B cell (primary cell): ENCODE results near the gene NPIPB8. TPM values are rescaled to one million over a fixed set of nuclear protein-coding genes. Genes with fewer than 3 reads are reported as not detected.
"Not testable (repeated sequence)": the region's sequence is repeated elsewhere in the genome, so short reads cannot be mapped to it uniquely, and the experiment has no call there.

Experiments
- ATAC-seq: fragments of 200-7000 bp; cut with Tn5 transposase; one replicate; pipeline ENCODE4 v1.10.0; 2021; ENCODE audit warnings: low read depth, mild to moderate bottlenecking, moderate number of reproducible peaks, moderate library complexity
- CTCF ChIA-PET: fragments of 350-600 bp; sonication (Branson Sonifier 250); formaldehyde crosslinking; loops from one replicate; lab custom pipeline; 2021; ENCODE audit warnings: antibody characterized with exemption, inconsistent platforms; lab: Charles Lee
- POLR2A ChIA-PET: fragments of 350-600 bp; sonication (Branson Sonifier 250); formaldehyde crosslinking; loops from one replicate; lab custom pipeline; 2021; ENCODE audit warnings: antibody characterized with exemption; lab: Charles Lee
- DNase-seq: peaks from one replicate; pipeline ENCODE4 v3.0.0; 2013
- H2AFZ ChIP-seq: 2 replicates; pipeline ENCODE4 v1.6.1; 2012; ENCODE audit warnings: mild to moderate bottlenecking, low read depth, low read length; ENCODE audit not compliant: insufficient read depth, poor library complexity, severe bottlenecking
- H3K27ac ChIP-seq, 2 donors: 1 replicate in 1 of 2; 2 replicates in 1 of 2; pipeline ENCODE4 v1.5.1; 2012 to 2013; ENCODE audit warnings: low read length in 2 of 2, mild to moderate bottlenecking in 2 of 2, moderate library complexity in 1 of 2
- H3K27me3 ChIP-seq, 4 experiments: fragments of 200-600 bp in 1 of 4; sonication (generic) in 1 of 4; replicated peaks in 1 of 4; 1 replicate in 2 of 4; 2 replicates in 2 of 4; pipeline versions ENCODE4 v1.6.1 to v1.7.0; 2013 to 2016; ENCODE audit warnings: low read length in 3 of 4, mild to moderate bottlenecking in 2 of 4, mixed read lengths in 1 of 4, moderate library complexity in 1 of 4; ENCODE audit not compliant: insufficient read depth in 4 of 4, control insufficient read depth in 3 of 4; ENCODE audit errors: control extremely low read depth in 1 of 4
- H3K36me3 ChIP-seq, 2 experiments: replicated peaks in 1 of 2; 1 replicate in 1 of 2; 2 replicates in 1 of 2; pipeline versions ENCODE4 v1.6.1 to v1.7.1; 2013; ENCODE audit warnings: low read length in 1 of 2; ENCODE audit not compliant: insufficient read depth in 2 of 2, control insufficient read depth in 1 of 2; ENCODE audit errors: control extremely low read depth in 1 of 2, extremely low read depth in 1 of 2
- H3K4me1 ChIP-seq, 2 donors: fragments of 200-600 bp in 1 of 2; sonication (generic) in 1 of 2; 1 replicate in 1 of 2; 2 replicates in 1 of 2; pipeline versions ENCODE4 v1.5.1 to v1.6.1; 2013 to 2017; ENCODE audit warnings: low read length in 2 of 2; ENCODE audit not compliant: control insufficient read depth in 2 of 2, insufficient read depth in 2 of 2
- H3K4me2 ChIP-seq: replicated peaks from 2 replicates; pipeline ENCODE3; 2012; ENCODE audit warnings: mild to moderate bottlenecking, low read depth, low read length; ENCODE audit not compliant: poor library complexity, severe bottlenecking
- H3K4me3 ChIP-seq, 5 experiments: fragments of 200-600 bp in 1 of 5; sonication (generic) in 1 of 5; 1 replicate in 3 of 5; 2 replicates in 2 of 5; pipeline versions ENCODE4 v1.5.1 to v1.7.0; 2011 to 2016; ENCODE audit warnings: low read length in 4 of 5, mild to moderate bottlenecking in 4 of 5, low read depth in 2 of 5, control low read depth in 1 of 5, moderate library complexity in 1 of 5; ENCODE audit not compliant: insufficient read depth in 1 of 5; ENCODE audit errors: control extremely low read depth in 1 of 5, extremely low read depth in 1 of 5
- H3K79me2 ChIP-seq: fragments of 200-600 bp; sonication (generic); one replicate; pipeline ENCODE4 v1.6.0; 2016; ENCODE audit warnings: low read length; ENCODE audit not compliant: control insufficient read depth, insufficient read depth
- H3K9ac ChIP-seq: fragments of 200-600 bp; sonication (generic); 2 replicates; pipeline ENCODE4 v1.6.1; 2017; ENCODE audit warnings: mild to moderate bottlenecking, low read length, moderate library complexity
- H3K9me3 ChIP-seq, 3 donors: one replicate each; pipeline versions ENCODE4 v1.6.1 to v1.7.1; 2013; ENCODE audit warnings: low read length in 2 of 3; ENCODE audit not compliant: control insufficient read depth in 2 of 3, insufficient read depth in 1 of 3; ENCODE audit errors: control extremely low read depth in 1 of 3
- H4K20me1 ChIP-seq: 2 replicates; pipeline ENCODE4 v1.6.0; 2012; ENCODE audit warnings: mild to moderate bottlenecking, low read length; ENCODE audit not compliant: insufficient read depth, control insufficient read depth, poor library complexity, severe bottlenecking
- H3K27ac Mint-ChIP-seq: one replicate; pipeline ENCODE4 v1.8.0; 2021; ENCODE audit warnings: mixed read lengths
- H3K27me3 Mint-ChIP-seq: one replicate; pipeline ENCODE4 v1.8.0; 2021; ENCODE audit warnings: mixed read lengths
- H3K4me1 Mint-ChIP-seq: one replicate; pipeline ENCODE4 v1.8.0; 2021; ENCODE audit warnings: mixed read lengths
- H3K4me3 Mint-ChIP-seq: one replicate; pipeline ENCODE4 v1.8.0; 2021; ENCODE audit warnings: mixed read lengths
- H3K9me3 Mint-ChIP-seq: one replicate; pipeline ENCODE4 v1.8.0; 2022; ENCODE audit warnings: mixed read lengths; ENCODE audit not compliant: insufficient read depth
- EZH2 ChIP-seq: IDR thresholded peaks from 2 replicates; pipeline ENCODE4 v1.6.1; 2012; ENCODE audit warnings: borderline replicate concordance, low read depth, mild to moderate bottlenecking, moderate library complexity, low read length; ENCODE audit not compliant: insufficient read depth, poor library complexity, severe bottlenecking
- WGBS: methylation state at CpG from one replicate; pipeline ENCODE4 v1.1.5; 2013; ENCODE audit warnings: missing lambda C conversion rate; ENCODE audit not compliant: insufficient coverage; 5-methylcytosine and 5-hydroxymethylcytosine counted together
- intact Hi-C: fragments of 100-400 bp; cut with micrococcal nuclease; formaldehyde crosslinking; loops from one replicate; pipeline ENCODE4 v1.10.0; 2022
- polyA plus RNA-seq: library from polyadenylated mRNA; depleted of rRNA; stranded (reverse); fragments of >200 nt; gene quantifications from 2 replicates; pipeline ENCODE4 v1.2.3, GENCODE V29; 2012
- total RNA-seq, 2 donors: library from RNA; stranded (reverse); fragments of 120-200 nt in 1 of 2; gene quantifications; 1 replicate in 1 of 2; 2 replicates in 1 of 2; pipeline versions ENCODE4 v1.2.3 to v1.2.4, GENCODE V29; 2013 to 2022
- TF ChIP-seq, protein P1 (sequence below): fragments of 200-600 bp; IDR thresholded peaks from one replicate; pipeline ENCODE4 v1.8.0; 2022; ENCODE audit warnings: antibody characterized with exemption, mild to moderate bottlenecking

The NPIPB8 gene
- total and polyA plus RNA-seq, 2 donors (not counting 1 experiment from before 2014, with no cell fraction given): 0.04 to 1.1 TPM

GRCh38 chr16:28608867-28609596, 28.8 kb upstream of the NPIPB8 start:
- H3K4me2 ChIP-seq, CTCF ChIA-PET, H3K36me3 ChIP-seq, POLR2A ChIA-PET, intact Hi-C loops, H3K9me3 ChIP-seq, DNase-seq, H2AFZ ChIP-seq, H3K4me3 Mint-ChIP-seq, H3K79me2 ChIP-seq, H3K4me3 ChIP-seq, H3K27me3 Mint-ChIP-seq, ATAC-seq, H3K27ac Mint-ChIP-seq, H3K27ac ChIP-seq, H3K9me3 Mint-ChIP-seq, H3K27me3 ChIP-seq, H3K4me1 ChIP-seq, H3K4me1 Mint-ChIP-seq, H4K20me1 ChIP-seq, H3K9ac ChIP-seq: not testable (repeated sequence)
- WGBS: 95% methylated on average over 6 of the region's 11 CpGs

GRCh38 chr16:28609631-28610594, 28.0 kb upstream of the NPIPB8 start, which contains the start of gene SULT1A1:
Gene SULT1A1 (minus strand): TSS chr16:28610044. CDS start chr16:28608855, 1,189 bp downstream.
- POLR2A ChIA-PET: no interaction called here
- no peak for TF ChIP-seq EZH2
- TF ChIP-seq, protein P1, sequence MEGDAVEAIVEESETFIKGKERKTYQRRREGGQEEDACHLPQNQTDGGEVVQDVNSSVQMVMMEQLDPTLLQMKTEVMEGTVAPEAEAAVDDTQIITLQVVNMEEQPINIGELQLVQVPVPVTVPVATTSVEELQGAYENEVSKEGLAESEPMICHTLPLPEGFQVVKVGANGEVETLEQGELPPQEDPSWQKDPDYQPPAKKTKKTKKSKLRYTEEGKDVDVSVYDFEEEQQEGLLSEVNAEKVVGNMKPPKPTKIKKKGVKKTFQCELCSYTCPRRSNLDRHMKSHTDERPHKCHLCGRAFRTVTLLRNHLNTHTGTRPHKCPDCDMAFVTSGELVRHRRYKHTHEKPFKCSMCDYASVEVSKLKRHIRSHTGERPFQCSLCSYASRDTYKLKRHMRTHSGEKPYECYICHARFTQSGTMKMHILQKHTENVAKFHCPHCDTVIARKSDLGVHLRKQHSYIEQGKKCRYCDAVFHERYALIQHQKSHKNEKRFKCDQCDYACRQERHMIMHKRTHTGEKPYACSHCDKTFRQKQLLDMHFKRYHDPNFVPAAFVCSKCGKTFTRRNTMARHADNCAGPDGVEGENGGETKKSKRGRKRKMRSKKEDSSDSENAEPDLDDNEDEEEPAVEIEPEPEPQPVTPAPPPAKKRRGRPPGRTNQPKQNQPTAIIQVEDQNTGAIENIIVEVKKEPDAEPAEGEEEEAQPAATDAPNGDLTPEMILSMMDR: no peak
- no peaks in the 10 kb centered on the region for H3K27me3 Mint-ChIP-seq
- Histone ChIP-seq H3K4me2 (no peak within 1 kb of the TSS), H3K79me2 (no peaks in the 10 kb centered on the region), H2AFZ (no peak within 1 kb of the TSS), H3K4me3 (no peak within 1 kb of the TSS), H3K27me3 (no peaks in the 10 kb centered on the region), H3K36me3 (no peaks in the 10 kb centered on the region), H3K27ac (no peak within 1 kb of the TSS), H4K20me1 (no peaks in the 10 kb centered on the region), H3K4me1 (no peaks in the 10 kb centered on the region), H3K9me3 (no peaks in the 10 kb centered on the region), H3K9ac (no peak within 1 kb of the TSS)
- DNase-seq (no peak), ATAC-seq (no peak)
- no peak within 1 kb of the TSS for H3K27ac Mint-ChIP-seq
- H3K4me3 Mint-ChIP-seq: no peak within 1 kb of the TSS
- no peaks in the 10 kb centered on the region for H3K9me3 Mint-ChIP-seq
- CTCF ChIA-PET: no interaction called here
- peaks cover 1% of the 10 kb centered on the region for H3K4me1 Mint-ChIP-seq
- 76% methylated on average over 8 of the region's 11 CpGs for WGBS
- intact Hi-C loops: no loop called here
